ENCODE results near the gene HDDC2. TPM values are rescaled to one million over a fixed set of nuclear protein-coding genes. Genes with fewer than 3 reads are reported as not detected.
"Not testable (repeated sequence)": the region's sequence is repeated elsewhere in the genome, so short reads cannot be mapped to it uniquely, and the experiment has no call there.

HDDC2 gene
- total RNA-seq, 2 experiments from 2014 or later, result 19.4 to 21.6 TPM

- no peak overlapping the region for H3K4me3 Mint-ChIP-seq
- no peak for ATAC-seq (ENCODE audit: poor library complexity)
- H3K4me1 Mint-ChIP-seq (ENCODE audit: low read depth), result peaks cover 34% of the 10 kb centered on the region
- peaks cover 93% of the 10 kb centered on the region for H3K36me3 Mint-ChIP-seq (ENCODE audit: low read depth)
- H3K4me3 ChIP-seq (ENCODE audit: low read length), result no peak overlapping the region
- intact Hi-C loops (cut with DNase I, micrococcal nuclease), result no loop called here
- H3K27me3 ChIP-seq (ENCODE audit: control insufficient read depth in 1 of 2, insufficient read depth in 2 of 2, low read length in 2 of 2), result no peaks in the 10 kb centered on the region
- no peaks in the 10 kb centered on the region for H3K4me1 ChIP-seq (ENCODE audit: insufficient read depth, low read length)
- no peak overlapping the region for H3K27ac Mint-ChIP-seq
- no peak overlapping the region for H3K27ac ChIP-seq (ENCODE audit: low read depth in 1 of 2, low read length in 2 of 2)
- ChIA-PET CTCF (no interaction called here), POLR2A (no interaction called here)
- TF ChIP-seq CTCF (IDR thresholded peaks at IDR 0.05), result no peak
- no peak for DNase-seq
- H3K36me3 ChIP-seq (ENCODE audit: insufficient read depth, low read length), result peaks cover 55% of the 10 kb centered on the region
- peaks cover 10% of the 10 kb centered on the region for H3K9me3 Mint-ChIP-seq
- no peaks in the 10 kb centered on the region for H3K27me3 Mint-ChIP-seq
- H3K9me3 ChIP-seq (ENCODE audit: control insufficient read depth in 1 of 2, insufficient read depth in 1 of 2, low read length in 2 of 2), result peaks cover 0 to 7% of the 10 kb centered on the region in 2 experiments
Measured at GRCh38 chr6:125287718-125288117, 14.0 kb downstream of the HDDC2 start.

DNA sequence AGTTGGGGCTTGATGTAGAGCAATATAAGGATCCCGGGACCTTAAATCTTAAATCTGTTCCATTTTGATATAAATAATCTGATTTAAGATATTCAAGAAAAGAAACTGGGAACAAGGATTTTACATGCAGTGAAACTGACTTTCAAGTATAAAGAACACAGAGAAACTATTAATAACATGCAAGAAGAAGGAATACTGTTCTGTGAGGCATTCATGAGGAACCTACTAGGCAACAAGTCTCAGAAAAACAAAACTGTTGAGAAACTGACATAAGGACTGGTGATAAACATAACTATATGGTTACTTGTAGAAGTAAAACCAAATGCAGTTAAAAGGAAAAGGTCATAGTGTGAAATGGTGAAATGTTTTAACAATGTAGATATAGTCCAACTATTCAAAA is 15.8 kb downstream of the HDDC2 start:
- peaks cover 45% of the 10 kb centered on the region for H3K4me1 Mint-ChIP-seq (ENCODE audit: low read depth)

GRCh38 chr6:125285353-125285752 is 16.4 kb downstream of the HDDC2 start:
- intact Hi-C loops (cut with DNase I, micrococcal nuclease), result no loop called here
- H3K27ac Mint-ChIP-seq, result no peak overlapping the region
- peaks cover 47% of the 10 kb centered on the region for H3K4me1 Mint-ChIP-seq (ENCODE audit: low read depth)
- POLR2A ChIA-PET, result no interaction called here
- Histone ChIP-seq H3K9me3 (ENCODE audit: control insufficient read depth in 1 of 2, insufficient read depth in 1 of 2, low read length in 2 of 2) (peaks cover 6 to 14% of the 10 kb centered on the region in 2 experiments), H3K4me1 (ENCODE audit: insufficient read depth, low read length) (peaks cover 6% of the 10 kb centered on the region), H3K36me3 (ENCODE audit: insufficient read depth, low read length) (peaks cover 46% of the 10 kb centered on the region), H3K4me3 (ENCODE audit: low read length) (no peak overlapping the region), H3K27ac (ENCODE audit: low read depth in 1 of 2, low read length in 2 of 2) (no peak overlapping the region), H3K27me3 (ENCODE audit: control insufficient read depth in 1 of 2, insufficient read depth in 2 of 2, low read length in 2 of 2) (no peaks in the 10 kb centered on the region)
- ATAC-seq (ENCODE audit: poor library complexity) (no peak), DNase-seq (no peak)
- H3K36me3 Mint-ChIP-seq (ENCODE audit: low read depth), result peaks cover 93% of the 10 kb centered on the region
- peaks cover 10% of the 10 kb centered on the region for H3K9me3 Mint-ChIP-seq
- H3K27me3 Mint-ChIP-seq, result no peaks in the 10 kb centered on the region
- TF ChIP-seq CTCF (IDR thresholded peaks at IDR 0.05), result no peak
- no peak overlapping the region for H3K4me3 Mint-ChIP-seq
- CTCF ChIA-PET, result no interaction called here

More for the DNA sequence above, 15.8 kb downstream of the HDDC2 start:
- no peak for ATAC-seq (ENCODE audit: poor library complexity)
- Mint-ChIP-seq H3K27ac (no peak overlapping the region), H3K36me3 (ENCODE audit: low read depth) (peaks cover 93% of the 10 kb centered on the region), H3K4me3 (no peak overlapping the region), H3K9me3 (peaks cover 10% of the 10 kb centered on the region), H3K27me3 (no peaks in the 10 kb centered on the region)
- CTCF ChIA-PET, result no interaction called here
- H3K4me3 ChIP-seq (ENCODE audit: low read length), result no peak overlapping the region
- intact Hi-C loops (cut with DNase I, micrococcal nuclease), result no loop called here
- H3K36me3 ChIP-seq (ENCODE audit: insufficient read depth, low read length), result peaks cover 45% of the 10 kb centered on the region
- POLR2A ChIA-PET, result no interaction called here
- H3K27me3 ChIP-seq (ENCODE audit: control insufficient read depth in 1 of 2, insufficient read depth in 2 of 2, low read length in 2 of 2), result no peaks in the 10 kb centered on the region
- DNase-seq, result no peak
- H3K27ac ChIP-seq (ENCODE audit: low read depth in 1 of 2, low read length in 2 of 2), result no peak overlapping the region
- peaks cover 2 to 8% of the 10 kb centered on the region in 2 experiments for H3K9me3 ChIP-seq (ENCODE audit: control insufficient read depth in 1 of 2, insufficient read depth in 1 of 2, low read length in 2 of 2)
- no peak for TF ChIP-seq CTCF (IDR thresholded peaks at IDR 0.05)
- H3K4me1 ChIP-seq (ENCODE audit: insufficient read depth, low read length), result peaks cover under 1% of the 10 kb centered on the region

DNA sequence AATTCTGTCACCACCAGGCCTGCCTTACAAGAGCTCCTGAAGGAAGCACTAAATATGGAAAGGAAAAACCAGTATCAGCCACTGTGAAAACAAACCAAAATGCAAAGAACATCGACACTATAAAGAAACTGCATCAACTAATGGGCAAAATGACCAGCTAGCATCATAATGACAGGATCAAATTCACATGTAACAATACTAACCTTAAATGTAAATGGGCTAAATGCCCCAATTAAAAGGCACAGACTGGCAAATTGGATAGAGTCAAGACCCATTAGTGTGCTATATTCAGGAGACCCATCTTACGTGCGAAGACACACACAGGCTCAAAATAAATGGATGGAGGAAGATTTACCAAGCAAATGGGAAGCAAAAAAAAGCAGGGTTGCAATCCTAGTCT is 19.3 kb downstream of the HDDC2 start:
- H3K36me3 ChIP-seq (ENCODE audit: insufficient read depth, low read length), result peaks cover 39% of the 10 kb centered on the region
- CTCF ChIA-PET, result not testable (repeated sequence)
- peaks cover 63% of the 10 kb centered on the region for H3K4me1 Mint-ChIP-seq (ENCODE audit: low read depth)

GRCh38 chr6:125280370-125281035 is 21.3 kb downstream of the HDDC2 start:
- H3K4me3 ChIP-seq (ENCODE audit: low read length); H3K27ac ChIP-seq (ENCODE audit: low read depth in 1 of 2, low read length in 2 of 2); H3K27ac Mint-ChIP-seq; H3K9me3 Mint-ChIP-seq; ATAC-seq (ENCODE audit: poor library complexity); CTCF ChIA-PET; H3K4me3 Mint-ChIP-seq; DNase-seq; H3K27me3 Mint-ChIP-seq; H3K9me3 ChIP-seq (ENCODE audit: control insufficient read depth in 1 of 2, insufficient read depth in 1 of 2, low read length in 2 of 2); intact Hi-C loops (cut with DNase I, micrococcal nuclease); H3K27me3 ChIP-seq (ENCODE audit: control insufficient read depth in 1 of 2, insufficient read depth in 2 of 2, low read length in 2 of 2); POLR2A ChIA-PET: not testable (repeated sequence)
- Histone ChIP-seq H3K36me3 (ENCODE audit: insufficient read depth, low read length) (peaks cover 36% of the 10 kb centered on the region), H3K4me1 (ENCODE audit: insufficient read depth, low read length) (peaks cover 12% of the 10 kb centered on the region)
- Mint-ChIP-seq H3K4me1 (ENCODE audit: low read depth) (peaks cover 67% of the 10 kb centered on the region), H3K36me3 (ENCODE audit: low read depth) (peaks cover 98% of the 10 kb centered on the region)

More for the DNA sequence above, 19.3 kb downstream of the HDDC2 start:
- H3K27ac Mint-ChIP-seq; H3K4me3 ChIP-seq (ENCODE audit: low read length); ATAC-seq (ENCODE audit: poor library complexity); DNase-seq; H3K4me1 ChIP-seq (ENCODE audit: insufficient read depth, low read length); H3K27me3 Mint-ChIP-seq; H3K27ac ChIP-seq (ENCODE audit: low read depth in 1 of 2, low read length in 2 of 2); POLR2A ChIA-PET; H3K4me3 Mint-ChIP-seq; intact Hi-C loops (cut with DNase I, micrococcal nuclease); H3K27me3 ChIP-seq (ENCODE audit: control insufficient read depth in 1 of 2, insufficient read depth in 2 of 2, low read length in 2 of 2); H3K9me3 Mint-ChIP-seq; H3K9me3 ChIP-seq (ENCODE audit: control insufficient read depth in 1 of 2, insufficient read depth in 1 of 2, low read length in 2 of 2): not testable (repeated sequence)
- H3K36me3 Mint-ChIP-seq (ENCODE audit: low read depth), result peaks cover 98% of the 10 kb centered on the region

Measured in CD4-positive, alpha-beta T cell (primary cell).